ENCODE data around the gene SGK1. TPM values are rescaled to one million over a fixed set of nuclear protein-coding genes. Genes with fewer than 3 reads are reported as not detected.
A peak's percentile ranks its signal among the peaks of the same experiment; 100 is the strongest.

Gene SGK1
- total and polyA plus RNA-seq, 8 donors = 26.6 to 236 (median 82.1) TPM

DNA sequence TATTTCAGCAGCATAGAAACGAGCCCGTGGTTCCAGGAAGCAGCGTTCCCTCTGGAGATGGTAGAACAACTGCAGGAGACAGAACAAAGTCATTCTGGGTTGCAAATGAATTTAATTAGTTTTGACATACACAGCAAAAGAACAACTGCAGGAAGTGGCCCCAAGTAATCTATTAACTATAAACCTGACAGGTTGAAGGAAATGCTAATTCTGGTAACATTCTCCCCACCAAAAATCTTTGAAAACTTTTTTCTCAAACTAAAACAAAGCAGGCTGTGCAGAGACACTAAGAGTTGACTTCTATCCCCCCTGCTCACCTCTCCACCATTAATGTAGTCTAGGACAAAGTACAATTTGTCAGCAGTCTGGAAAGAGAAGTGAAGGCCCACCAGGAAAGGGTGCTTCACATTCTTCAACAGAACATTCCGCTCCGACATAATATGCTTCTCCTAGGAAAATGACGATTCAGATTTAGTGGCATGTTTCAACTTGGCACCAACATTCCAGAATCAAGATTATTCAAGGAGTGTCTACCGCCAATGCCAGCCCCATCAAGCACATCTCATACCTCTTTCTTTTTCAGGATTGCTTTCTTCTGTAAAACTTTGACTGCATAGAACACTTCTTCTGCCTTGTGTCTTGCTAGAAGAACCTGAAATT is 145.1 kb downstream of the SGK1 start:
- Histone ChIP-seq H3K9me3 (no peaks in the 10 kb centered on the region), H3K36me3 (peaks cover 0 to 61% of the 10 kb centered on the region in 2 donors), H3K27ac (peak overlapping the region; percentile 99 to 100), H3K27me3 (no peaks in the 10 kb centered on the region), H3K4me3 (peak overlapping the region; percentile 69 to 76), H3K4me1 (peaks cover 3 to 62% of the 10 kb centered on the region in 2 donors)
- no peak for ATAC-seq
- DNase-seq = no peak
- intact Hi-C loops (cut with DNase I) = loop anchor here in 1 of 2 donors (5.0 to 10.0 kb wide), 2 partner anchors 342 to 649 kb away; no protein-coding TSS in a partner anchor
- TF ChIP-seq, protein P1, sequence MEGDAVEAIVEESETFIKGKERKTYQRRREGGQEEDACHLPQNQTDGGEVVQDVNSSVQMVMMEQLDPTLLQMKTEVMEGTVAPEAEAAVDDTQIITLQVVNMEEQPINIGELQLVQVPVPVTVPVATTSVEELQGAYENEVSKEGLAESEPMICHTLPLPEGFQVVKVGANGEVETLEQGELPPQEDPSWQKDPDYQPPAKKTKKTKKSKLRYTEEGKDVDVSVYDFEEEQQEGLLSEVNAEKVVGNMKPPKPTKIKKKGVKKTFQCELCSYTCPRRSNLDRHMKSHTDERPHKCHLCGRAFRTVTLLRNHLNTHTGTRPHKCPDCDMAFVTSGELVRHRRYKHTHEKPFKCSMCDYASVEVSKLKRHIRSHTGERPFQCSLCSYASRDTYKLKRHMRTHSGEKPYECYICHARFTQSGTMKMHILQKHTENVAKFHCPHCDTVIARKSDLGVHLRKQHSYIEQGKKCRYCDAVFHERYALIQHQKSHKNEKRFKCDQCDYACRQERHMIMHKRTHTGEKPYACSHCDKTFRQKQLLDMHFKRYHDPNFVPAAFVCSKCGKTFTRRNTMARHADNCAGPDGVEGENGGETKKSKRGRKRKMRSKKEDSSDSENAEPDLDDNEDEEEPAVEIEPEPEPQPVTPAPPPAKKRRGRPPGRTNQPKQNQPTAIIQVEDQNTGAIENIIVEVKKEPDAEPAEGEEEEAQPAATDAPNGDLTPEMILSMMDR (IDR thresholded peaks at IDR 0.05) = no peak

- Histone ChIP-seq H3K27me3 (no peaks in the 10 kb centered on the region), H3K4me3 (peak overlapping the region; percentile 69 to 76), H3K36me3 (peaks cover 0 to 64% of the 10 kb centered on the region in 2 donors), H3K9me3 (no peaks in the 10 kb centered on the region), H3K27ac (peak overlapping the region; percentile 99 to 100), H3K4me1 (peaks cover 3 to 55% of the 10 kb centered on the region in 2 donors)
- ATAC-seq = no peak
- intact Hi-C loops (cut with DNase I) = loop anchor here in 1 of 2 donors (5.0 to 10.0 kb wide), 2 partner anchors 343 to 650 kb away; no protein-coding TSS in a partner anchor
- TF ChIP-seq, protein P1 (IDR thresholded peaks at IDR 0.05) = no peak
- DNase-seq = no peak
These were observed 145.7 kb downstream of the SGK1 start for GRCh38 chr6:134172020-134172705.

- H3K27ac ChIP-seq = peak overlapping the region; percentile 99 to 100
- TF ChIP-seq, protein P1 (IDR thresholded peaks at IDR 0.05) = no peak
- ATAC-seq = no peak
- peaks cover 0 to 64% of the 10 kb centered on the region in 2 donors for H3K36me3 ChIP-seq
- peak overlapping the region; percentile 69 to 76 for H3K4me3 ChIP-seq
- peaks cover 3 to 49% of the 10 kb centered on the region in 2 donors for H3K4me1 ChIP-seq
- no peak for DNase-seq
- intact Hi-C loops (cut with DNase I) = loop anchor here in 1 of 2 donors (5.0 to 10.0 kb wide), 2 partner anchors 343 to 651 kb away; no protein-coding TSS in a partner anchor
- H3K9me3 ChIP-seq = no peaks in the 10 kb centered on the region
- no peaks in the 10 kb centered on the region for H3K27me3 ChIP-seq
These were observed 146.4 kb downstream of the SGK1 start for GRCh38 chr6:134171517-134171916.

DNA sequence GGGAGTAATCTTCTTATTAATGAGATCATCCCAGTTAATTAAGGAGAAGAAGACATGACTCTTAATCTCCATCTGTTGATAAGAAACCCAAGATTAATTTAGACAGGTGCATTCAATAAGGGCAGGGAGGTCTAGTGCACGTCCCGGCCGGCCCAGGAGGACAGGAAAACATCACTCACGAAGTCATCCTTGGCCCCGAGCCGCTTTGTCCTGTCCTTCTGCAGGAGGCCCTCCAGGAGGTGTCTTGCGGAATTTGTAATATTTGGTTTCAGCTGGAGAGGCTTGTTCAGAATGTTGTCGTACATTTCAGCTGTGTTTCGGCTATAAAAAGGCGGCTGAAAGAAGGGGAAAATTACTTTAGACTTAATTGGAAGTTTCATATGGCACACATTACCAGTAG is 147.1 kb downstream of the SGK1 start:
- peak overlapping the region; percentile 54 to 100 for H3K27ac ChIP-seq
- TF ChIP-seq, protein P1 (IDR thresholded peaks at IDR 0.05) = no peak
- no peak for ATAC-seq
- H3K9me3 ChIP-seq = no peaks in the 10 kb centered on the region
- intact Hi-C loops (cut with DNase I) = loop anchor here in 1 of 2 donors (5.0 to 10.0 kb wide), 2 partner anchors 344 to 651 kb away; no protein-coding TSS in a partner anchor
- peaks cover 0 to 64% of the 10 kb centered on the region in 2 donors for H3K36me3 ChIP-seq
- no peak for DNase-seq
- H3K4me3 ChIP-seq = peak overlapping the region; percentile 15 to 76
- no peaks in the 10 kb centered on the region for H3K27me3 ChIP-seq
- H3K4me1 ChIP-seq = peaks cover 3 to 42% of the 10 kb centered on the region in 2 donors

Measured in left lung (tissue), 10 donors.